Gastrocnemius medialis (tissue), 4 donors: Measurements from ENCODE around the gene PSG2. TPM values are rescaled to one million over a fixed set of nuclear protein-coding genes. Genes with fewer than 3 reads are reported as not detected.
"Not testable (repeated sequence)": the region's sequence is repeated elsewhere in the genome, so short reads cannot be mapped to it uniquely, and the experiment has no call there.

Experiments used
- ATAC-seq, 2 donors: fragments of 150-250 bp; one replicate each; pipeline ENCODE4 v1.9.1; 2016
- DNase-seq, 2 donors: peaks; one replicate each; pipeline ENCODE4 v3.0.0-alpha.2; 2019
- H3K27ac ChIP-seq, 4 donors: fragments of 200-600 bp; sonication (generic); 1 replicate in 1 of 4; 2 replicates in 3 of 4; pipeline ENCODE4 v1.5.1; 2016 to 2018; ENCODE audit warnings: mild to moderate bottlenecking in 2 of 4, moderate library complexity in 1 of 4
- H3K27me3 ChIP-seq, 3 donors: fragments of 200-600 bp; sonication (generic) in 2 of 3; 1 replicate in 1 of 3; 2 replicates in 2 of 3; pipeline versions ENCODE4 v1.5.1 to v1.6.0; 2016 to 2019; ENCODE audit warnings: mild to moderate bottlenecking in 1 of 3, moderate library complexity in 1 of 3
- H3K36me3 ChIP-seq, 2 donors: fragments of 200-600 bp; sonication (generic) in 1 of 2; one replicate each; pipeline ENCODE4 v1.5.1; 2017 to 2018
- H3K4me1 ChIP-seq, 2 donors: fragments of 200-600 bp; sonication (generic) in 1 of 2; one replicate each; pipeline ENCODE4 v1.5.1; 2016 to 2017; ENCODE audit warnings: mild to moderate bottlenecking in 2 of 2
- H3K4me3 ChIP-seq, 4 donors: fragments of 200-600 bp; sonication (generic) in 3 of 4; 1 replicate in 1 of 4; 2 replicates in 3 of 4; pipeline ENCODE4 v1.5.1; 2016 to 2019; ENCODE audit warnings: mild to moderate bottlenecking in 2 of 4
- H3K9me3 ChIP-seq, 3 donors: fragments of 200-600 bp; sonication (generic) in 2 of 3; 1 replicate in 1 of 3; 2 replicates in 2 of 3; pipeline ENCODE4 v1.5.1; 2016 to 2019
- CTCF ChIP-seq, 5 experiments: fragments of 450-650 bp in 3 of 5; fragments of 200-600 bp in 2 of 5; sonication (generic) in 2 of 5; IDR thresholded peaks in 4 of 5; conservative IDR thresholded peaks in 1 of 5; 1 replicate in 4 of 5; 2 replicates in 1 of 5; pipeline ENCODE4 v1.5.1; 2016 to 2019; ENCODE audit warnings: antibody characterized with exemption in 5 of 5, mild to moderate bottlenecking in 3 of 5, moderate library complexity in 3 of 5
- POLR2A ChIP-seq, 2 donors: fragments of 450-650 bp; IDR thresholded peaks; one replicate each; pipeline ENCODE4 v1.6.1; 2017; ENCODE audit warnings: antibody characterized with exemption in 2 of 2, mild to moderate bottlenecking in 2 of 2, moderate library complexity in 2 of 2
- in situ Hi-C, 4 donors: fragments of 200-750 bp; cut with MboI; loops; one replicate each; pipeline versions ENCODE4 v1.15.0 to v1.8.0; 2017; ENCODE audit warnings: low sequenced_read_pairs in 4 of 4
- intact Hi-C: fragments of 100-400 bp; cut with DNase I; formaldehyde crosslinking; loops from one replicate; pipeline ENCODE4 v1.15.1; 2023; ENCODE audit warnings: low total_unique reads
- total RNA-seq, 4 donors: library from RNA; depleted of rRNA; stranded (reverse); fragments of >200 nt; gene quantifications; one replicate each; pipeline versions ENCODE4 v1.1.0 to v1.2.3, GENCODE V29; 2016

The PSG2 gene
- total RNA-seq, 4 donors from 2014 or later: not detected

GRCh38 chr19:43060254-43060653 is 22.2 kb downstream of the PSG2 start:
- intact Hi-C loops, in situ Hi-C loops, H3K9me3 ChIP-seq, H3K27me3 ChIP-seq, DNase-seq, H3K4me3 ChIP-seq, H3K27ac ChIP-seq, H3K4me1 ChIP-seq, H3K36me3 ChIP-seq, ATAC-seq: not testable (repeated sequence)

GRCh38 chr19:43059482-43059881 is 23.0 kb downstream of the PSG2 start:
- DNase-seq, ATAC-seq, H3K27ac ChIP-seq, H3K27me3 ChIP-seq, H3K4me3 ChIP-seq, in situ Hi-C loops, H3K9me3 ChIP-seq, H3K36me3 ChIP-seq, H3K4me1 ChIP-seq, intact Hi-C loops: not testable (repeated sequence)

GRCh38 chr19:43058440-43058839 is 24.1 kb downstream of the PSG2 start:
- H3K27ac ChIP-seq, H3K4me3 ChIP-seq, H3K4me1 ChIP-seq, H3K27me3 ChIP-seq, intact Hi-C loops, in situ Hi-C loops, ATAC-seq, DNase-seq, H3K9me3 ChIP-seq, H3K36me3 ChIP-seq: not testable (repeated sequence)

- H3K4me3 ChIP-seq, H3K4me1 ChIP-seq, H3K36me3 ChIP-seq, H3K9me3 ChIP-seq, DNase-seq, ATAC-seq, H3K27me3 ChIP-seq, in situ Hi-C loops, intact Hi-C loops, H3K27ac ChIP-seq: not testable (repeated sequence)
These were observed 34.5 kb downstream of the PSG2 start for GRCh38 chr19:43047966-43048365.

- ATAC-seq, in situ Hi-C loops, H3K9me3 ChIP-seq, H3K4me1 ChIP-seq, H3K36me3 ChIP-seq, DNase-seq, H3K27me3 ChIP-seq, H3K27ac ChIP-seq, H3K4me3 ChIP-seq, intact Hi-C loops: not testable (repeated sequence)
These were observed 35.9 kb downstream of the PSG2 start for GRCh38 chr19:43046578-43046977.

- H3K4me3 ChIP-seq, DNase-seq, in situ Hi-C loops, H3K36me3 ChIP-seq, H3K9me3 ChIP-seq, H3K27me3 ChIP-seq, intact Hi-C loops, ATAC-seq, H3K4me1 ChIP-seq, H3K27ac ChIP-seq: not testable (repeated sequence)
These were observed 38.9 kb downstream of the PSG2 start for GRCh38 chr19:43043492-43044180.

GRCh38 chr19:43031645-43032044 is 50.9 kb downstream of the PSG2 start:
- H3K9me3 ChIP-seq, H3K4me3 ChIP-seq, DNase-seq, H3K27ac ChIP-seq, in situ Hi-C loops, ATAC-seq, H3K36me3 ChIP-seq, H3K27me3 ChIP-seq, H3K4me1 ChIP-seq: not testable (repeated sequence)
- intact Hi-C loops: loop anchor here (5.0 kb wide), 1 partner anchor 99 kb away; no protein-coding TSS in a partner anchor

GRCh38 chr19:43028866-43029265 is 53.6 kb downstream of the PSG2 start:
- H3K9me3 ChIP-seq: no peaks in the 10 kb centered on the region
- intact Hi-C loops: no loop called here
- H3K36me3 ChIP-seq: no peaks in the 10 kb centered on the region
- no peak overlapping the region for H3K4me3 ChIP-seq
- no peak overlapping the region for H3K27ac ChIP-seq
- no peak for DNase-seq
- H3K27me3 ChIP-seq: no peaks in the 10 kb centered on the region
- in situ Hi-C loops: no loop called here
- no peak for TF ChIP-seq POLR2A (IDR thresholded peaks at IDR 0.05)
- TF ChIP-seq CTCF (IDR thresholded peaks at IDR 0.05 in 4 of 5, conservative IDR thresholded peaks at IDR 0.05 in 1 of 5): no peak
- no peaks in the 10 kb centered on the region for H3K4me1 ChIP-seq
- no peak for ATAC-seq

- H3K27me3 ChIP-seq, H3K27ac ChIP-seq, H3K4me1 ChIP-seq, in situ Hi-C loops, H3K4me3 ChIP-seq, H3K9me3 ChIP-seq, intact Hi-C loops, DNase-seq, H3K36me3 ChIP-seq, ATAC-seq: not testable (repeated sequence)
These were observed 54.5 kb downstream of the PSG2 start for GRCh38 chr19:43027985-43028384.

- ATAC-seq, H3K4me3 ChIP-seq, H3K27ac ChIP-seq, H3K36me3 ChIP-seq, in situ Hi-C loops, intact Hi-C loops, H3K9me3 ChIP-seq, H3K4me1 ChIP-seq, DNase-seq, H3K27me3 ChIP-seq: not testable (repeated sequence)
These were observed 55.4 kb downstream of the PSG2 start for GRCh38 chr19:43027061-43027460.

- H3K36me3 ChIP-seq, H3K4me1 ChIP-seq, H3K4me3 ChIP-seq, DNase-seq, H3K27ac ChIP-seq, H3K27me3 ChIP-seq, H3K9me3 ChIP-seq, in situ Hi-C loops, intact Hi-C loops, ATAC-seq: not testable (repeated sequence)
These were observed 56.1 kb downstream of the PSG2 start, which contains the start of gene PSG11 for GRCh38 chr19:43026369-43026768. Gene PSG11, minus strand, starts transcription at chr19:43026469. Its CDS starts 97 bp downstream, at chr19:43026372.
